D341Med (cell line): Measurements from ENCODE around the gene RPP30.

Experiments
- DNase-seq: peaks from one replicate; pipeline ENCODE4 v3.0.0; 2012; ENCODE audit warnings: low spot score

The RPP30 gene

GRCh38 chr10:90871766-90872647, at the start of gene RPP30:
Gene RPP30 (plus strand): TSS chr10:90871974. CDS start chr10:90871987, 13 bp downstream.
- DNase-seq: peak; percentile 84

- DNase-seq: no peak
Measured at GRCh38 chr10:90822508-90822907, 49.3 kb upstream of the RPP30 start.

GRCh38 chr10:90832111-90832510, 39.7 kb upstream of the RPP30 start:
- no peak for DNase-seq

- DNase-seq: no peak
Measured at GRCh38 chr10:90834326-90834725, 37.4 kb upstream of the RPP30 start.

- no peak for DNase-seq
Measured at GRCh38 chr10:90837486-90837885, 34.3 kb upstream of the RPP30 start.

GRCh38 chr10:90842725-90843124, 29.0 kb upstream of the RPP30 start:
- DNase-seq: no peak

- no peak for DNase-seq
Measured at GRCh38 chr10:90845726-90846125, 26.0 kb upstream of the RPP30 start.

- no peak for DNase-seq
Measured at GRCh38 chr10:90846746-90847145, 25.0 kb upstream of the RPP30 start.

- no peak for DNase-seq
Measured at GRCh38 chr10:90847436-90847835, 24.3 kb upstream of the RPP30 start.

GRCh38 chr10:90849956-90850749, 21.6 kb upstream of the RPP30 start:
- DNase-seq: no peak

- no peak for DNase-seq
Measured at GRCh38 chr10:90855126-90855525, 16.6 kb upstream of the RPP30 start.

GRCh38 chr10:90856261-90856660, 15.5 kb upstream of the RPP30 start:
- no peak for DNase-seq

- DNase-seq: no peak
Measured at GRCh38 chr10:90856964-90857634, 14.7 kb upstream of the RPP30 start.

- peak; percentile 80 for DNase-seq
Measured at GRCh38 chr10:90857635-90858460, 13.9 kb upstream of the RPP30 start, which contains the start of gene HTR7. Gene HTR7 (minus strand): TSS chr10:90858039. CDS start chr10:90857671, 368 bp downstream.

- DNase-seq: no peak
Measured at GRCh38 chr10:90858461-90858968, 13.3 kb upstream of the RPP30 start.

- no peak for DNase-seq
Measured at GRCh38 chr10:90859321-90859751, 12.4 kb upstream of the RPP30 start.

- no peak for DNase-seq
Measured at GRCh38 chr10:90860790-90861189, 11.0 kb upstream of the RPP30 start.

GRCh38 chr10:90862908-90863514, 8.8 kb upstream of the RPP30 start:
- no peak for DNase-seq

- DNase-seq: no peak
Measured at GRCh38 chr10:90865401-90865800, 6.4 kb upstream of the RPP30 start.

- DNase-seq: no peak
Measured at GRCh38 chr10:90866050-90866598, 5.7 kb upstream of the RPP30 start.
